ENCODE results near the gene RANBP1.

RANBP1 gene

GRCh38 chr22:20089226-20089976 lies 26.5 kb upstream of the RANBP1 start:
- DNase-seq (ENCODE audit: low read depth), result no peak

GRCh38 chr22:20089977-20090729 lies 25.8 kb upstream of the RANBP1 start:
- no peak for DNase-seq (ENCODE audit: low read depth)

- DNase-seq (ENCODE audit: low read depth), result no peak
These were observed 25.1 kb upstream of the RANBP1 start for GRCh38 chr22:20090730-20091240.

- DNase-seq (ENCODE audit: low read depth), result no peak
These were observed 24.0 kb upstream of the RANBP1 start for GRCh38 chr22:20091690-20092476.

- DNase-seq (ENCODE audit: low read depth), result no peak
These were observed 23.4 kb upstream of the RANBP1 start for GRCh38 chr22:20092477-20092854.

GRCh38 chr22:20093418-20094196 lies 22.3 kb upstream of the RANBP1 start:
- no peak for DNase-seq (ENCODE audit: low read depth)

GRCh38 chr22:20094197-20094807 lies 21.6 kb upstream of the RANBP1 start:
- DNase-seq (ENCODE audit: low read depth), result no peak

GRCh38 chr22:20095521-20095920 lies 20.4 kb upstream of the RANBP1 start:
- no peak for DNase-seq (ENCODE audit: low read depth)

- no peak for DNase-seq (ENCODE audit: low read depth)
These were observed 19.1 kb upstream of the RANBP1 start for GRCh38 chr22:20096574-20097420.

- DNase-seq (ENCODE audit: low read depth), result no peak
These were observed 16.7 kb upstream of the RANBP1 start for GRCh38 chr22:20099099-20099711.

- no peak for DNase-seq (ENCODE audit: low read depth)
These were observed 14.3 kb upstream of the RANBP1 start for GRCh38 chr22:20101638-20102037.

- no peak for DNase-seq (ENCODE audit: low read depth)
These were observed 13.6 kb upstream of the RANBP1 start for GRCh38 chr22:20102203-20102780.

GRCh38 chr22:20105456-20106204 lies 10.3 kb upstream of the RANBP1 start:
- DNase-seq (ENCODE audit: low read depth), result no peak

GRCh38 chr22:20106205-20106848 lies 9.6 kb upstream of the RANBP1 start:
- no peak for DNase-seq (ENCODE audit: low read depth)

GRCh38 chr22:20106849-20107237 lies 9.1 kb upstream of the RANBP1 start:
- no peak for DNase-seq (ENCODE audit: low read depth)

GRCh38 chr22:20107471-20107901 lies 8.4 kb upstream of the RANBP1 start:
- no peak for DNase-seq (ENCODE audit: low read depth)

- DNase-seq (ENCODE audit: low read depth), result no peak
These were observed 7.8 kb upstream of the RANBP1 start for GRCh38 chr22:20107951-20108756.
